Body of pancreas (tissue), 4 donors: Measurements from ENCODE around the gene BMP7.

ENCODE experiments used
- CTCF ChIP-seq, 7 experiments: fragments of 450-650 bp in 4 of 7; fragments of 200-600 bp in 3 of 7; sonication (generic) in 3 of 7; IDR thresholded peaks; one replicate each; pipeline ENCODE4 v1.5.1; 2016 to 2019; ENCODE audit warnings: antibody characterized with exemption in 7 of 7
- POLR2A ChIP-seq, 3 donors: fragments of 450-650 bp; IDR thresholded peaks; one replicate each; pipeline ENCODE4 v1.6.1; 2016; ENCODE audit warnings: antibody characterized with exemption in 3 of 3, mild to moderate bottlenecking in 2 of 3

GRCh38 chr20:57277398-57278105, 11.1 kb upstream of the BMP7 start:
- TF ChIP-seq POLR2A (IDR thresholded peaks at IDR 0.05) (no peak), CTCF (IDR thresholded peaks at IDR 0.05) (no peak)
